Measurements from ENCODE around the gene MYH3.

The MYH3 gene

DNA sequence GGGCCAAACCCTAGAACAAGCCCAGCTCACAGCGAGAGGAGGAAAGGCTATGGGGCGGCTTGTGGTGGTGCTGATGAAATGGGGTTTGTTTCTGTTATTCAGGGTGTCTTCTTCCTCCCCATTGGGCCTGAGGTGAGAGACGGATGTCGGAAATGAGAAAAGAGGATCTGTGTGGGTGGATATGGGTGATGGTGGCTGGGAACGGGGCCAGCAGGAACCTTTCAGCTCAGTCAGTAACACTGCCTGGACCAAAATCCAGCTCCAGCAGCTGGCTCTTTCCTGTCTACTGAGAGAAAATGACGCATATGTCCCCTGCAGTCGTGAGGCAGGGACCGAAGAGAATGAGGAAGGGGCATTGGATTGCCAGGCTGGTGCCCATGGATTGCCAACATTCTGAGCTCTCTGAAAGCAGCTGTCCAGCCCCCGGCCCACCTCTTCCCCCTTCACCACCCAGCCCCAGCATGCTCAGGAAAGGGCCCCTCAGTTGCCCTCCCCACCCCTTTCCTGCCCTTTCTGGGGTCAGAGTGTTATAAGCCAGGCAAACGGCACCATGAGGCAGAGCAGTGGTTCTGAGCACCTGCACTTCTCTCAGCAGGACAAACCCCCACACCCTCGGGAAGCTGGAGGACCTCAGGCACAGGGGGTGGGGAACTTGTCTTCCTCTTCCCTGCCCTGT is 4.0 kb downstream of the MYH3 start:
- TF ChIP-seq, protein P1, sequence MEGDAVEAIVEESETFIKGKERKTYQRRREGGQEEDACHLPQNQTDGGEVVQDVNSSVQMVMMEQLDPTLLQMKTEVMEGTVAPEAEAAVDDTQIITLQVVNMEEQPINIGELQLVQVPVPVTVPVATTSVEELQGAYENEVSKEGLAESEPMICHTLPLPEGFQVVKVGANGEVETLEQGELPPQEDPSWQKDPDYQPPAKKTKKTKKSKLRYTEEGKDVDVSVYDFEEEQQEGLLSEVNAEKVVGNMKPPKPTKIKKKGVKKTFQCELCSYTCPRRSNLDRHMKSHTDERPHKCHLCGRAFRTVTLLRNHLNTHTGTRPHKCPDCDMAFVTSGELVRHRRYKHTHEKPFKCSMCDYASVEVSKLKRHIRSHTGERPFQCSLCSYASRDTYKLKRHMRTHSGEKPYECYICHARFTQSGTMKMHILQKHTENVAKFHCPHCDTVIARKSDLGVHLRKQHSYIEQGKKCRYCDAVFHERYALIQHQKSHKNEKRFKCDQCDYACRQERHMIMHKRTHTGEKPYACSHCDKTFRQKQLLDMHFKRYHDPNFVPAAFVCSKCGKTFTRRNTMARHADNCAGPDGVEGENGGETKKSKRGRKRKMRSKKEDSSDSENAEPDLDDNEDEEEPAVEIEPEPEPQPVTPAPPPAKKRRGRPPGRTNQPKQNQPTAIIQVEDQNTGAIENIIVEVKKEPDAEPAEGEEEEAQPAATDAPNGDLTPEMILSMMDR (IDR thresholded peaks at IDR 0.05; ENCODE audit: borderline replicate concordance, control extremely low read depth, extremely low read depth, insufficient read depth, missing control alignments) = no peak
- DNase-seq (ENCODE audit: low spot score) = peak; percentile 57
- in situ Hi-C loops (cut with MboI; ENCODE audit: low sequenced_read_pairs, unreplicated experiment) = no loop called here

DNA sequence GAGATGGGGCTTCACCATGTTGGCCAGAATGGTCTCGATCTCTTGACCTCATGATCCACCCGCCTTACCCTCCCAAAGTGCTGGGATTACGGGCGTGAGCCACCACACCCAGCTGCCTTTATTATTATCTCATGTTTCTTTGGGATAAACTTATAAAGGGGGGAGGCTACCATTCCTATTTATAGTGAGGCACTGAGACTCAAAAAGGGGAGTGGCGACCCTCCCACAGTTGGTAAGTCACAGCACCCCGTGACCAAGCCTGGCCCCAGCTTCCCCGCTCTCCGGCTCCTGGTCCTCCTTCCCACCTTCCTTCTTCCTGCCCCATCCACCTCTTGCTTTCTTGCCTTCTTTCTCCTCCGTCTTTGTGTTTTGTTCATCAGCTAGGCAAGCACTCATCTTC is 5.2 kb downstream of the MYH3 start:
- no peak for DNase-seq (ENCODE audit: low spot score)
- in situ Hi-C loops (cut with MboI; ENCODE audit: low sequenced_read_pairs, unreplicated experiment) = no loop called here
- TF ChIP-seq, protein P1 (IDR thresholded peaks at IDR 0.05; ENCODE audit: borderline replicate concordance, control extremely low read depth, extremely low read depth, insufficient read depth, missing control alignments) = no peak

DNA sequence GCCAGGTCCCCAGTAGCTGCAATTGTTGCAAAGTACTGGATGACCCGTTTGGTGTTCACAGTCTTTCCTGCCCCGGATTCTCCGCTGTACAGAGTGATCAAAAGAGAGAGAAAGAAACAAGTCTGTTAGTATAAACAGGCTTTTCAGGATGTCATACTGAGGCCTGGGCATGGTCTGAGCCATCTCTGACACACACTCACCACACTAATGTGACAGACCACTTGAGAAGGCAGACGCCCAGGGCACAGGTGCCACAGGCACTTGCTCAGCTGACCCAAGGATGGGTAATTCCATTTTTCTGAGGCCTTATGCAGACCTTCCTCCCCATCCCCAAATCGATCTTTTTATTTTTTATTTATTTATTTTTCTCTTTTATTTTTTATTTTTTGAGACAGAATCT is 7.5 kb downstream of the MYH3 start:
- no peak for DNase-seq (ENCODE audit: low spot score)
- in situ Hi-C loops (cut with MboI; ENCODE audit: low sequenced_read_pairs, unreplicated experiment) = loop anchor here (10.0 kb wide), 1 partner anchor 195 kb away; no protein-coding TSS in a partner anchor
- TF ChIP-seq, protein P1 (IDR thresholded peaks at IDR 0.05; ENCODE audit: borderline replicate concordance, control extremely low read depth, extremely low read depth, insufficient read depth, missing control alignments) = no peak

DNA sequence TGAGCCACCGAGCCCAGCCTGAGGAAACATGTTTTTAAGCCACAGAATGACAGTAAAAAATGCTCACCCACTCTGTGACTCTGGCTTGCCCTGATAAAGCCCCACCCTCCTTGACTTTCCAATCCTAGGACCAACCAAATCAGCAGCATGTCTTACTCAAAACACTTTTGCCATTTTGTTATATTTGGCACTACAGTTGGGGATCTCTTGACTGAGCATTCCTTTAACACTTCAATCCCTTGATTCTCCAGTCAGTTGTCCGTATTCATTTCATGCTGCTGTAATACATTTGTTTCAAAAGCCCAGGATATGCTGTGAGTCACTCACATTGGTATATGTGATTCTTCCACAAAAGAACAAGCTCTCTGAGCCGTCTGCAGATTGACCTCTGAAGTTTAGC is 8.2 kb downstream of the MYH3 start:
- DNase-seq (ENCODE audit: low spot score) = no peak
- TF ChIP-seq, protein P1 (IDR thresholded peaks at IDR 0.05; ENCODE audit: borderline replicate concordance, control extremely low read depth, extremely low read depth, insufficient read depth, missing control alignments) = no peak
- in situ Hi-C loops (cut with MboI; ENCODE audit: low sequenced_read_pairs, unreplicated experiment) = loop anchor here (10.0 kb wide), 1 partner anchor 196 kb away; no protein-coding TSS in a partner anchor

DNA sequence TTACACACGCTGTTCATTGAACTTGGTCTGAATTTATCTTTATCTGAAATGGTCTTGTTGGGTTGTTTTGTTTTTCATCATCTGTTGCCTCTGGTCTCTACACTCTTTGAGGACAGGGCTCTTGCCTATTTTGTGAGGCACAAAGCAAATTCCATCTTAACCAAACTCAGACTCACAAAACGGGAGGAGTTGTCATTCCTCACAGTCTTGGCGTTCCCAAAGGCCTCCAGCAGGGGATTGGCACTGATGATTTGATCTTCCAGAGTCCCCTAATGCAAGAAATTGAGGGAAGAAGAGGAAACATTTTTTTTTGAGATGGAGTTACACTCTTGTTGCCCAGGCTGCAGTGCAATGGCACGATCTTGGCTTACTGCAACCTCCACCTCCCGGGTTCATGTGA is 8.7 kb downstream of the MYH3 start:
- no peak for DNase-seq (ENCODE audit: low spot score)
- TF ChIP-seq, protein P1 (IDR thresholded peaks at IDR 0.05; ENCODE audit: borderline replicate concordance, control extremely low read depth, extremely low read depth, insufficient read depth, missing control alignments) = no peak
- in situ Hi-C loops (cut with MboI; ENCODE audit: low sequenced_read_pairs, unreplicated experiment) = loop anchor here (10.0 kb wide), 1 partner anchor 196 kb away; no protein-coding TSS in a partner anchor

DNA sequence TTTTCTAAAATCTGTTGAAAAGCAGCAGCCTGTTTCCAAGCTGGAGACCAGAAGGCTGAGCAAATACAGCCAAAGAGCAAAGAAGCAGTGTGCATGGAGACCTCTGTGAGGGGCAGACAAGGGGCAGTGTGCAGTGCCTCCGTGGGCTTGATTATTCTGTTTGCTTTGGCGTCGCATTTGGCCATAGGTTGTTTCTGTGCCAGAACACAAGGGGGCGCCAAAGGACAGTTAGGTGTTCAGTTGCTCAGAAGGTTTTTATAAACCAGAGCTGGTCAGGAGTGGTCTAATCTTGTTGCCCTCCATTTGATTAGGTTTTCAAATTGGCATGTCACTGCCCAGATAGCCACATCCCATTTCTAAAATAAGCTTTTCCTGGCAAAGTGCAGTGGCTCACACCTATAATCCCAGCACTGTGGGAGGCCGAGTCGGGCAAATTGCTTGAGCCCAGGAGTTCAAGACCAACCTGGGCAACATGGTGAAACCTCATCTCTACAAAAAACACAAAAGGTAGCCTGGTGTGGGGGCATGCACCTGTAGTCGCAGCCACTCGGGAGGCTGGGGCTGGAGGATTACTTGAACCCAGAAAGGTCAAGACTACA is 10.6 kb downstream of the MYH3 start:
- TF ChIP-seq, protein P1 (IDR thresholded peaks at IDR 0.05; ENCODE audit: borderline replicate concordance, control extremely low read depth, extremely low read depth, insufficient read depth, missing control alignments) = peak; percentile 87
- in situ Hi-C loops (cut with MboI; ENCODE audit: low sequenced_read_pairs, unreplicated experiment) = loop anchor here (10.0 kb wide), 1 partner anchor 198 kb away; no protein-coding TSS in a partner anchor
- DNase-seq (ENCODE audit: low spot score) = peak; percentile 75
